OCI-LY3 (cell line): ENCODE measurements around the gene L3MBTL4.
"Not testable (repeated sequence)": the region's sequence is repeated elsewhere in the genome, so short reads cannot be mapped to it uniquely, and the experiment has no call there.

Experiments
- H2AFZ ChIP-seq: fragments of 200-600, 300-600 bp; shearing (Covaris generic); 2 replicates; pipeline ENCODE4 v1.6.0; 2014; ENCODE audit warnings: antibody characterized with exemption, low read depth, low read length
- H3K27ac ChIP-seq: fragments of 200-600, 300-600 bp; sonication (generic); 2 replicates; pipeline ENCODE4 v1.5.1; 2014; ENCODE audit warnings: mild to moderate bottlenecking, low read length, moderate library complexity, mixed read lengths
- H3K27me3 ChIP-seq: fragments of 200-600, 300-600 bp; sonication (generic); 2 replicates; pipeline ENCODE4 v1.6.1; 2014; ENCODE audit warnings: low read depth, low read length, mixed read lengths
- H3K36me3 ChIP-seq: fragments of 200-600, 300-600 bp; sonication (generic); replicated peaks from 2 replicates; pipeline ENCODE3; 2014; ENCODE audit warnings: low read depth, low read length, mixed read lengths
- H3K4me1 ChIP-seq: fragments of 300-600, 200-600 bp; sonication (generic); 2 replicates; pipeline ENCODE4 v1.6.1; 2014; ENCODE audit warnings: low read length, mixed read lengths
- H3K4me2 ChIP-seq: fragments of 200-600, 300-600 bp; sonication (generic); 2 replicates; pipeline ENCODE4 v1.6.1; 2014; ENCODE audit warnings: low read length, mixed read lengths
- H3K4me3 ChIP-seq: fragments of 300-600, 200-600 bp; sonication (generic); 2 replicates; pipeline ENCODE4 v1.5.1; 2014; ENCODE audit warnings: antibody characterized with exemption, mild to moderate bottlenecking, low read length, moderate library complexity
- H3K79me2 ChIP-seq: fragments of 300-600, 200-600 bp; shearing (Covaris generic); 2 replicates; pipeline ENCODE4 v1.6.1; 2014; ENCODE audit warnings: mild to moderate bottlenecking, low read length, mixed read lengths
- H3K9ac ChIP-seq: fragments of 300-600, 200-600 bp; shearing (Covaris generic); 2 replicates; pipeline ENCODE4 v1.6.0; 2014; ENCODE audit warnings: mild to moderate bottlenecking, low read length, moderate library complexity
- H3K9me3 ChIP-seq: fragments of 200-600, 300-600 bp; shearing (Covaris generic); 2 replicates; pipeline ENCODE4 v1.6.1; 2014; ENCODE audit warnings: low read length, mixed read lengths; ENCODE audit not compliant: insufficient read depth
- H4K20me1 ChIP-seq: fragments of 200-600, 300-600 bp; sonication (generic); 2 replicates; pipeline ENCODE4 v1.6.1; 2016; ENCODE audit warnings: low read length, mixed read lengths; ENCODE audit not compliant: insufficient read depth
- EZH2phosphoT487 ChIP-seq: fragments of 200-600 bp; shearing (Covaris generic); IDR thresholded peaks from 2 replicates; pipeline ENCODE4 v1.6.1; 2018; ENCODE audit warnings: antibody characterized with exemption, mixed run types, low read depth
- TF ChIP-seq, protein P1 (sequence below): fragments of 200-600, 300-600 bp; sonication (generic); IDR thresholded peaks from 2 replicates; pipeline ENCODE4 v1.5.1; 2014; ENCODE audit warnings: antibody characterized with exemption, low read length, low read depth

Gene L3MBTL4

DNA sequence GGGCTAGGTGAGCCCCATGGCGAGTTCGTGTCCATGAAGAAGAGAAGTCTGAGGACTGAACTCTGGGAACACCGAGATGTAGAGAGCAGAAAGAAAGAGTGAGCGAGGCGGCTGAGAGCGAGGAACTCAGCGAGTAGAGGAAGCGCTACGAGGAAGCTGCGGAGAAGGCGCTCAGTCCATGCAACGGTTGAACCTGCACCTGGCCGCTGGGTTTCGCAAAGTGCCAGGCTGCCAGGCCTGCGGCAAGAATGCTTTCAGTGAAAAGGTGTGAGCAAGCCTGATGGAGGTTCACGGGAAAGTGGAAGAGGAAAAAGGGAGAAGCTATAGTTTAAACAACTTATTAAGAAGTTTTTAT, 268.4 kb downstream of the L3MBTL4 start:
- Histone ChIP-seq H3K9ac (no peak overlapping the region), H3K27me3 (no peaks in the 10 kb centered on the region), H3K4me3 (no peak overlapping the region), H3K4me1 (no peaks in the 10 kb centered on the region), H3K79me2 (no peaks in the 10 kb centered on the region), H3K36me3 (no peaks in the 10 kb centered on the region), H3K9me3 (no peaks in the 10 kb centered on the region), H3K27ac (no peak overlapping the region), H4K20me1 (no peaks in the 10 kb centered on the region), H3K4me2 (no peak overlapping the region), H2AFZ (no peak overlapping the region)
- TF ChIP-seq, protein P1, sequence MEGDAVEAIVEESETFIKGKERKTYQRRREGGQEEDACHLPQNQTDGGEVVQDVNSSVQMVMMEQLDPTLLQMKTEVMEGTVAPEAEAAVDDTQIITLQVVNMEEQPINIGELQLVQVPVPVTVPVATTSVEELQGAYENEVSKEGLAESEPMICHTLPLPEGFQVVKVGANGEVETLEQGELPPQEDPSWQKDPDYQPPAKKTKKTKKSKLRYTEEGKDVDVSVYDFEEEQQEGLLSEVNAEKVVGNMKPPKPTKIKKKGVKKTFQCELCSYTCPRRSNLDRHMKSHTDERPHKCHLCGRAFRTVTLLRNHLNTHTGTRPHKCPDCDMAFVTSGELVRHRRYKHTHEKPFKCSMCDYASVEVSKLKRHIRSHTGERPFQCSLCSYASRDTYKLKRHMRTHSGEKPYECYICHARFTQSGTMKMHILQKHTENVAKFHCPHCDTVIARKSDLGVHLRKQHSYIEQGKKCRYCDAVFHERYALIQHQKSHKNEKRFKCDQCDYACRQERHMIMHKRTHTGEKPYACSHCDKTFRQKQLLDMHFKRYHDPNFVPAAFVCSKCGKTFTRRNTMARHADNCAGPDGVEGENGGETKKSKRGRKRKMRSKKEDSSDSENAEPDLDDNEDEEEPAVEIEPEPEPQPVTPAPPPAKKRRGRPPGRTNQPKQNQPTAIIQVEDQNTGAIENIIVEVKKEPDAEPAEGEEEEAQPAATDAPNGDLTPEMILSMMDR: no peak
- no peak for TF ChIP-seq EZH2phosphoT487

DNA sequence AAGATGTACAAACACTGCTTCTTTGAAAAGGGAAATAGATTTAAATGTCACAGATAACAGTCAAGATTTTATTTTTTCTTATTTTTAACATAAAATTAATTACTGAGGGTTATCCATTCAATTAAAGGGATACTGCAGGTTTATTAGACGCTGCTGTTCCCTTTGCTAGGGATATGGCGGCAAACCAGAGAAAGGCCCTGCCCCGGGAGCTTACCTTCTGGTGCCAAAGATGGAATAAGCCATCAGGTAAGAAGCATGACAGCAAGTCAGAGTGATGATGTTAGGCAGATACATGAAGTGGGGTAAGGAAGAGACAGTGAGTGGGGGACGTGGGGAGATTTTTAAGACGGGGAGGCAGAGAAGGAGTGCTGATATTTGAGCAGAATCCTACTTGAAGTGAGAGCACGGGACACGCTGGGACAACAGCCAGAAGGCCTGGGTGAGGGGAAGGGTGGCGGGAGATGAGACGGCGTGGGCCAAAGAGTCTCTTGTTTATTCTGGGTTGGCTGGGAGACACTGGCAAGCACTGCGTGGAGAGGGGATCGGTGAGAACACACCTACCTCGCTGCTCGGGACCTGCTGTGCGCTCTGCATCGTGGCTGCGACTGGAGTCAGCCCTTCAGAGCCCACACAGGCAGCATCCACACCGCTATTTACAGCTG, 268.9 kb downstream of the L3MBTL4 start:
- Histone ChIP-seq H3K4me3 (no peak overlapping the region), H3K4me2 (no peak overlapping the region), H4K20me1 (no peaks in the 10 kb centered on the region), H3K79me2 (no peaks in the 10 kb centered on the region), H3K27me3 (no peaks in the 10 kb centered on the region), H3K27ac (no peak overlapping the region), H3K36me3 (no peaks in the 10 kb centered on the region), H3K9ac (no peak overlapping the region), H2AFZ (no peak overlapping the region), H3K4me1 (no peaks in the 10 kb centered on the region), H3K9me3 (no peaks in the 10 kb centered on the region)
- TF ChIP-seq EZH2phosphoT487: no peak

DNA sequence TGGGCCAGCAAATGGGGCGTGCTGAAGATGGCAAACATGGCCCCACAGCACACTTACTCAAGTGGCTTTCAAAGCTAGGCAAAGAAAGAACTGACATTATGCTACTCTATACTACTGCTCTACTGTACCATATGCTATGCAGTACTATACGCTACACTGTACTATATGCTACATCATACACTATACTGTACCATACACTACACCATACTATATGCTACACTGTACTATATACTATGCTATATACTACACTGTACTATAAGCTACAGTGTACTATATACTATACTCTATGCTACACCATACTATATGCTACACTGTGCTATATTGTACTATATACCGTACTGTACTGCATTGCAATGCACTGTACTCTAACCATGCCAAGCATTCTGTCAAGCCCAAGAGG, 275.7 kb downstream of the L3MBTL4 start:
- Histone ChIP-seq H3K4me1 (no peaks in the 10 kb centered on the region), H3K79me2 (no peaks in the 10 kb centered on the region), H4K20me1 (no peaks in the 10 kb centered on the region), H3K27ac (no peak overlapping the region), H3K36me3 (no peaks in the 10 kb centered on the region), H2AFZ (no peak overlapping the region), H3K4me3 (no peak overlapping the region), H3K9me3 (no peaks in the 10 kb centered on the region), H3K27me3 (no peaks in the 10 kb centered on the region), H3K4me2 (no peak overlapping the region), H3K9ac (no peak overlapping the region)
- TF ChIP-seq EZH2phosphoT487: no peak
- TF ChIP-seq, protein P1: no peak

DNA sequence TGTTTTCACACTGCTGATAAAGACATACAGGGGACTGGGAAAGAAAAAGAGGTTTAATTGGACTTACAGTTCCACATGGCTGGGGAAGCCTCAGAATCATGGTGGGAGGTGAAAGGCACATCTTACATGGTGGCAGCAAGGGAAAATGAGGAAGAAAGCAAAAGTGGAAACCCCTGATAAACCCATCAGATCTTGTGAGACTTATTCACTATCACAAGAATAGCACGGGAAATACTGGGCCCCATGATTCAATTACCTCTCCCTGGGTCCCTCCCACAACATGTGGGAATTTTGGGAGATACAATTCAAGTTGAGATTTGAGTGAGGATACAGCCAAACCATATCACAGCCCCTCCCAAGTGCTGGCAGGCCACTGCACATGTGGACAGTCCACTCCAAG, 278.8 kb downstream of the L3MBTL4 start:
- not testable (repeated sequence) for H3K27ac ChIP-seq, H3K4me3 ChIP-seq, H3K4me1 ChIP-seq, H2AFZ ChIP-seq, H4K20me1 ChIP-seq, H3K79me2 ChIP-seq, H3K9ac ChIP-seq, H3K27me3 ChIP-seq, H3K9me3 ChIP-seq, H3K36me3 ChIP-seq, H3K4me2 ChIP-seq

DNA sequence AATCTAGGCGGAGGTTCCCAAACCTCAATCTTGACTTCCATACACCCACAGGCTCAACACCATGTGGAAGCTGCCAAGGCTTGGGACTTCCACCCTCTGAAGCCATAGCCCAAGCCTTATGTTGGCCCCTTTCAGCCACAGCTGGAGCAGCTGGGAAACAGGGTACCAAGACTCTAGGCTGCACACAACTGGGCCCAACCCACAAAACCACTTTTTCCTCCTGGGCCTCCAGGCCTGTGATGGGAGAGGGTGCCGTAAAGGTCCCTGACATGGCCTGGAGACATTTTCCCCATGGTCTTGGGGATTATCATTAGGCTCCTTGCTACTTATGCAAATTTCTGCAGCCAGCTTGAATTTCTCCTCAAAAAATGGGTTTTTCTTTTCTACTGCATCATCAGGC, 279.7 kb downstream of the L3MBTL4 start:
- not testable (repeated sequence) for H2AFZ ChIP-seq, H3K9me3 ChIP-seq, H3K27me3 ChIP-seq, H3K9ac ChIP-seq, H3K4me2 ChIP-seq, H3K36me3 ChIP-seq, H3K27ac ChIP-seq, H3K4me1 ChIP-seq, H3K79me2 ChIP-seq, H4K20me1 ChIP-seq, H3K4me3 ChIP-seq
